C4-2B (cell line): ENCODE data around the gene LRRC47.

Experiments used
- H3K27ac ChIP-seq: fragments of 450-650 bp; 2 replicates; pipeline ENCODE4 v1.5.1; 2017
- ZFX ChIP-seq: fragments of 450-650 bp; IDR thresholded peaks from 2 replicates; pipeline ENCODE4 v1.6.1; 2017
- TF ChIP-seq, protein P1 (sequence below): fragments of 450-650 bp; conservative IDR thresholded peaks from 2 replicates; pipeline ENCODE4 v1.5.1; 2017; ENCODE audit warnings: mild to moderate bottlenecking

LRRC47 gene

DNA sequence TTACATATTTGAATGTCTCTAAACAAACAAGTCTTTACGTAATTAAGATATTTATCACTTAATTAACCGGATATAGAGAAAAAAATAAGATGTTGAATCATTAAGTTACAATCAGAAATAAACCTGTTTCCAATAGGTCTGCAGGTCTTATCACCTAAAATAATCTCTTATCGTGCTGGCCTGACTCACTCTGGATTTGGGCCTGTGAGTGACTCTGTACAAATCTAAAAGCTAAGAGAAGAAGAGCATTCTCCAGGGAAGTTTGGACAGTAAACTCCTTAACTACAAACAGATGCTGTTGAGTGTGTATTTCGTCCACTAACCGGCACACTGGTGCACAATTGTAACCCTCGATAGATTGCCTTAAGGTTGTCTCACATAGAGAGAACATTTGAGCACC, 35.4 kb upstream of the LRRC47 start:
- H3K27ac ChIP-seq: no peak overlapping the region
- no peak for TF ChIP-seq ZFX
- TF ChIP-seq, protein P1, sequence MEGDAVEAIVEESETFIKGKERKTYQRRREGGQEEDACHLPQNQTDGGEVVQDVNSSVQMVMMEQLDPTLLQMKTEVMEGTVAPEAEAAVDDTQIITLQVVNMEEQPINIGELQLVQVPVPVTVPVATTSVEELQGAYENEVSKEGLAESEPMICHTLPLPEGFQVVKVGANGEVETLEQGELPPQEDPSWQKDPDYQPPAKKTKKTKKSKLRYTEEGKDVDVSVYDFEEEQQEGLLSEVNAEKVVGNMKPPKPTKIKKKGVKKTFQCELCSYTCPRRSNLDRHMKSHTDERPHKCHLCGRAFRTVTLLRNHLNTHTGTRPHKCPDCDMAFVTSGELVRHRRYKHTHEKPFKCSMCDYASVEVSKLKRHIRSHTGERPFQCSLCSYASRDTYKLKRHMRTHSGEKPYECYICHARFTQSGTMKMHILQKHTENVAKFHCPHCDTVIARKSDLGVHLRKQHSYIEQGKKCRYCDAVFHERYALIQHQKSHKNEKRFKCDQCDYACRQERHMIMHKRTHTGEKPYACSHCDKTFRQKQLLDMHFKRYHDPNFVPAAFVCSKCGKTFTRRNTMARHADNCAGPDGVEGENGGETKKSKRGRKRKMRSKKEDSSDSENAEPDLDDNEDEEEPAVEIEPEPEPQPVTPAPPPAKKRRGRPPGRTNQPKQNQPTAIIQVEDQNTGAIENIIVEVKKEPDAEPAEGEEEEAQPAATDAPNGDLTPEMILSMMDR: no peak

DNA sequence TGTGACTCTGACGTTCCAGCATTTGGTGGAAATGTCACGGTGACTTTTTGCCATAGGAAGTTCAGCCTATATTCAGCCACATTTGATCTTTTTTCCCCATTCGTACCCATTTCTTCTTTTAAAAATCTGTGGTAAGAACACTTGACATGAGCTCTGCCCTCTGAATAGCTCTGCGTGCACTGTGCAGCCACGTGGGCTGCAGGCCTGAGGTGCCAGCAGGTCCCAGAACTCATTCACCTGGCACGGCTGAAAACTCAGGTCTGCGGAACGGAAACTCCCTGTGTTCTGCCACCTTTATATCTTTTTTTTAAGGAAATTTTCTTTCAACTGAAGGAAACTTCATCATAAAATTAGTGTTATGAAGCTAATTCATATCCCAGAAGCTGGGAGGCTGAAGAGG, 32.1 kb upstream of the LRRC47 start:
- H3K27ac ChIP-seq: no peak overlapping the region

DNA sequence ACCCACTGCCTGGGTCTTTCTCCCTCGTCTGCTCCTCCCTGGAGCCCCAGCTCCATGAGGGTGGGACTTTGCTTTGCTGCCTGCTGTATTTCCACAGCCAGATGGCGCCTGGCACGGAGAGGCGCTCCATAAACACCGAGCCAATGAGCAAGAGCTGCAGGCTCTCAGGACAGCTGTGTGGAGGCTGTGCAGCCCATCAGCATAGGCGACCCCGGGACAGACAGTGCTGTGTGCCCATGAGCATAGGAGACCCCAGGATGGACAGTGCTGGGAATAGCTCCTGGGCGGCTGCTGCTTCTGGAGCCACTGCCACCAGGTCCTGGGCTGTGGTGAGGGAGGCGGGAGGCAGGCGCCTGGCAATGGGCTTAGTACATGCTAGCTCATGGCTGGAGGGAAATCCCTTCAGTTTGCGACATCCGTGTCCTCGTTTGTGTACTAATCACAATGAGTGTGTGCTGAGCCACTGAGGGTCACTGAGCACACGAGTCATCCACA, 31.6 kb upstream of the LRRC47 start:
- TF ChIP-seq, protein P1: no peak
- TF ChIP-seq ZFX: no peak
- H3K27ac ChIP-seq: no peak overlapping the region

More for the DNA sequence above, 32.1 kb upstream of the LRRC47 start:
- TF ChIP-seq ZFX: no peak
- TF ChIP-seq, protein P1: no peak

DNA sequence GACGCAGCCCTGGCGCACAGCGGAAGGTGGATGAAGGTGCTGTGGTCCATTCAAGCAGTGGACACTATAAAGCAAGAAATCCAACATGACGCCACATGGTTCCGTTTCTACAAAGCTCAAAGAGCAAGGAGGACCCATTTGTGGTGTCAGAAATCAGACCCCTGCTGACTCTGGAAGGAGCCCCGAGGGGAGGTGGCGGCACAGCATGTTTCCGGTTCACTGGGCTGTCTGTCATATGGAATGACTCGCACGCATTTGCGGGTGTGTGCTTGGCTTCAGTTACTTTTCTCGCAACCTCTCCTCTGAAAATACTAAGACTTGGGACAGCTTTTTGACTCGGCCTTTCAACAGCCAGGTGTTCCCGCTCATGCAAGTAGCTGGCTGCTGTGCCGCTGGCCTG, 29.1 kb upstream of the LRRC47 start:
- H3K27ac ChIP-seq: no peak overlapping the region
- TF ChIP-seq, protein P1: no peak
- TF ChIP-seq ZFX: no peak

DNA sequence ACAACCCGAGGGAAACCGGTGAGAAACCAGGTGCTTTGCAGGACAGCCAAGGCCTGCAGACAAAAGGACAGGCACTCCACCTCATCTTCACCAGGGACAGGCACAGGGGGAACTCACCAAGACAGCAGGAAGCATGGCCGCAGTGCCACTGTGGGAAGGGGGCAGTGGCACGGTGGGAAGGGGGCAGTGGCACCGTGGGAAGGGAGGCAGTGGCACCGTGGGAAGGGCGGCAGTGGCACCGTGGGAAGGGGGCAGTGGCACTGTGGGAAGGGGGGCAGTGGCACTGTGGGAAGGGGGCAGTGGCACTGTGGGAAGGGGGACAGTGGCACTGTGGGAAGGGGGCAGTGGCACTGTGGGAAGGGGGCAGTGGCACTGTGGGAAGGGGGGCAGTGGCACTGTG, 28.4 kb upstream of the LRRC47 start:
- H3K27ac ChIP-seq: no peak overlapping the region
- no peak for TF ChIP-seq ZFX
- TF ChIP-seq, protein P1: no peak

DNA sequence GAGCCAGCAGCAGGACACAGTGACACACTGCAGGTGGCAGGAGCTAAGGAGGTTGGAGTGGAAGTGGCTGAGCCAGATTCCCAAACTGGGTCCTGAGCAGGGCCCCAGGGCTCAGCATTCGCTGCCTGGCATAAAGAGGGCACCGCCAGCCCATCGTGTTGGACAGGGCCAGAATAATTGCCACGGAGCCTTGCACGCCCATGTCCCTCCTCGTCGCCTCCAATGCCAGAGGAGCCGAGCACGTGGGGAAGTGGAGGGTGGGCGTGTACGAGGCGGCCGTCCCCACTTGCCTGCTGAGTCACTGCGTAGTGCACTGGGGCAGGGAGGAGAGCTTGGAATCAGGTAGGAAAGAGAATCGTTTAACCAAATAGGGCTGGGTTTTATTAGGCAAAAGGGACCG, 26.1 kb upstream of the LRRC47 start:
- no peak overlapping the region for H3K27ac ChIP-seq
- TF ChIP-seq, protein P1: no peak
- TF ChIP-seq ZFX: no peak

DNA sequence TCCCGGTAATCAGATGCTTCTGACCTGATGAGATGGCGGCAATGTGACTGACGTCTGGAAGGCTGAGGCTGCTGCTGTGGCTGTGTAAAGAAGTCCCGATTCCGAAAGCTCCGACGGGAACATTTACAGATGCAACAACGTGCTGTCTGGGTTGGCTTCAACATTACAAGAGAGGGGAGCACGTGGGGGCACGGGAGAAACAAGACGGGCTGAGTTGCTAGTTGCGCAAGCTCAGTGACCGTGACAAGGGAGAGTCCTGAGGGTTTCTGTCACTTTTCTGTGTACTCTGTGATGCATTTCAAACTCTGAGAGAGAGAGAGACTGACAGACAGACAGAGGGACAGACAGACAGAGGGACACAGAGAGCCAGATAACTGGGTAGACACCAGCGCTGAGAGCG, 25.6 kb upstream of the LRRC47 start:
- no peak for TF ChIP-seq ZFX
- TF ChIP-seq, protein P1: no peak
- no peak overlapping the region for H3K27ac ChIP-seq
